HG02798 (cell line): ENCODE results near the gene MTM1.

ENCODE experiments used
- ATAC-seq: cut with Tn5 transposase; IDR thresholded peaks from one replicate; pipeline ENCODE4 v1.9.1; 2021; ENCODE audit warnings: mild to moderate bottlenecking; ENCODE audit not compliant: unreplicated experiment, poor library complexity

The MTM1 gene

GRCh38 chrX:150548251-150548650 lies 20.2 kb upstream of the MTM1 start:
- no peak for ATAC-seq

GRCh38 chrX:150548684-150549083 lies 19.7 kb upstream of the MTM1 start:
- no peak for ATAC-seq

GRCh38 chrX:150551963-150552362 lies 16.5 kb upstream of the MTM1 start:
- no peak for ATAC-seq

DNA sequence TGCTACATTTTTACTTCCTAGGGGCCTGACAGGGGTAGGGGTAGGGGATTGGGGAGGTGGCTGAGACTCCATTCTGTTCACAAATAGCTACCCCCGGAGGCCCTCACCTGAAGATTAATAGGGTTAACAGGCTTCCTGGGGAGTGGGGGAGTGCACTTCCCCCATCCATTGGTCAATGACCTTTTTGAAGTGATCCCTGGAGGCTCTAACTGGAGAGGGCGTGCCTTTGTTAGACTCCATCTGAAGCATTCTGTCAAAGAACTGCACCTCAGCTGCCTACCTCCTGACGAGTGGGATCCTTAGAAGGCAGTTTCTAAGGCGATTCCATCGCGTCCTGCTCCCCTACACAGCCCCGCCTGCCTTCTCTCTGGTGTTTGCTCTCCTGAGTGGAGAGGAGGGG lies 10.0 kb upstream of the MTM1 start:
- ATAC-seq, result no peak

- no peak for ATAC-seq
These were observed 3.6 kb upstream of the MTM1 start for GRCh38 chrX:150564838-150565237.

- no peak for ATAC-seq
These were observed 2.9 kb upstream of the MTM1 start for GRCh38 chrX:150565551-150565950.

GRCh38 chrX:150566734-150567182 lies 1.7 kb upstream of the MTM1 start:
- no peak for ATAC-seq

DNA sequence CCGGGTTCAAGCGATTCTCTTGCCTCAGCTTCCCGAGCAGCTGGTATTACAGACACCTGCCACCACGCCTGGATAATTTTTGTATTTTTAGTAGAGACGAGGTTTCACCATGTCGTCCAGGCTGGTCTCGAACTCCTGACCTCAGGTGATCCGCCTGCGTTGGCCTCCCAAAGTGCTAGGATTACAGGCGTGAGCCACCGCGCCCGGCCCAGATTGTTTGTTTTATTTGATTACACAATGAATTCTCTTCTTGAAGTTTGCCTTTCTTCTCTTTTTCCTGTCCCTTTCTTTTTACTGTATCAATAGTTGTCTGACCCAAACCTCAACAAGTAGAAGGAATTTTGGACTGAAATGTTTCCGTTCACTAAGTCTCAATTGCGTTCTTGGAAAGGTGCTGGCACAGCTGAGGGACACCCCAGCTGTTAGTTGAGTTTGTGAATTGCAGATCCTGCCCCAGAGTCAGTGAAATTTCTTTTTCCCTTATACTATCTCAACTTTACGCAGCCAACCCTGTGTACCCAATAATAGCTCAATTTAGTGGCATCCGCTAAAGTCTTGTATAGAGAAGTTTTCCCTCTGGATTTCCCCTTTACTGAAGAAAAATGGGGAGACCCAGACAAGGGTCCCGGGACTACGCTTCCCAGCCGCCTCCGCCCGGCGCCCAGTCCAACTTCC lies 639 bp upstream of the MTM1 start:
- no peak for ATAC-seq

GRCh38 chrX:150569155-150569477 lies 695 bp downstream of the MTM1 start:
- peak; percentile 17 for ATAC-seq

- no peak for ATAC-seq
These were observed 2.1 kb downstream of the MTM1 start for GRCh38 chrX:150570512-150570911.

DNA sequence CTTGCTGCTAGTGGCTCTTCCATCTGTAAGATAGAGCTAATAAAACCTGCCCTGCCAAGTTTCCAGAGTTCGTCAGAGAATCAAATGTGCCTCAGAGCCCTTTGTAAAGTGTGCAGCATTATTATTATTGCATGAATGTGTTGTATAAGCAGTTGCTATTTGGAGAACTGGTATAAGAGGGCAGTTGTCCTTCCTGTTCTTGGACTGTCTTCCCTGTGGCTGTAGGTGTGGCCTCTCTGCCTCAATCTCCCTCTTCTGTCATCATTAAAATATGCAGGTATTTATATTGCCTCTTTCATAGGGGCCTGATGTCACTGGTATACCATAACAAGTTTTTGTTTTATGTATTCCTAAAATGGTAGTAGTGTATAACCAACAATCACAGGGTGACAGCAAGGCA lies 3.8 kb downstream of the MTM1 start:
- ATAC-seq, result no peak

- no peak for ATAC-seq
These were observed 4.7 kb downstream of the MTM1 start for GRCh38 chrX:150573106-150573505.

GRCh38 chrX:150573702-150574101 lies 5.3 kb downstream of the MTM1 start:
- ATAC-seq, result peak; percentile 35

GRCh38 chrX:150574559-150575418 lies 6.4 kb downstream of the MTM1 start:
- no peak for ATAC-seq

DNA sequence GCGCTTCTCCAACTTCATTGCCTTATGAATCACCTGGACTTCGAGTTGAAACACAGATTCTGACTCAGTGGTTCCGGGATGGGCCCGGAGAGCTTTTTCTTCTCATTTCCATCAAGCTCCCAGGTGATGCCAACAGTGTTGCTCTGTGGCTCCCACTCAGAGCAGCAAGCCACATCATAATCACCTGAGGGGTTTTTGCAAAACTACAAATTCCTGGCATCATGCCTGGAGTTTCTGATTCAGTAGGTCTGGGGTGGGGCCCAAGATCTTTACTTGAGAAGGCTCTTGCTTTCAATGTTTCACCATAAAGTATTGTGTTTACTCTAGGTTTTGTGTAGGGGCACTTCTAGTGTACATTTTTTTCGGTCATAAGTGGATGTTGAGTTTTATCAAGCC lies 7.0 kb downstream of the MTM1 start:
- no peak for ATAC-seq

GRCh38 chrX:150577174-150577573 lies 8.8 kb downstream of the MTM1 start:
- no peak for ATAC-seq

GRCh38 chrX:150581093-150581775 lies 12.8 kb downstream of the MTM1 start:
- no peak for ATAC-seq

DNA sequence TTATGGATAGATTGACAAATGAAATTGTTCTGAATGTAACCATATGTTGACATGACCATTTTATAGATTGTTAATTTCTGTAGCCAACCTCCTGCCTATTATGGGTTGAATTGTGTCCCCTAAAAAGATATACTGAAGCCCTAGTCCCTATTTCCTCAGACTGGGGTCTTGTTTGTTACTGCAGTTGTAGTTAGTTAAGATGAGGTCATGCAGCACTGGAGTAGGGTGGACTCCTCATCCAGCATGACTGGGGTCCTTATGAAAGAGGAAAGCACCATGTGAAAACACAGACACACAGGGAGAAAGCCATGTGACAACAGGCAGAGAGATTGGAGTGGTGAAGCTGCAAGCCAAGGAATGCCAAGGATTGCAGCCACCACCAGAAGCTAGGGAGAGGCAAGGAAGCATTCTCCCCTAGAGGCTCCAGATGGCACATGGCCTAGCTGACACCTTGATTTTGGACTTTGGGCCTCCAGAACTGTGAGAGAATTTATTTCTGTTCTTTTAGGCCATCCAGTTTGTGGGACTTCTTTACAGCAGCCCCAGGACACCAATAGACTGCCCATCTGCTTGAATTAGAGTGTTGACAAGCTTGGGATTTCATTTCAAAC lies 14.0 kb downstream of the MTM1 start:
- ATAC-seq, result no peak

DNA sequence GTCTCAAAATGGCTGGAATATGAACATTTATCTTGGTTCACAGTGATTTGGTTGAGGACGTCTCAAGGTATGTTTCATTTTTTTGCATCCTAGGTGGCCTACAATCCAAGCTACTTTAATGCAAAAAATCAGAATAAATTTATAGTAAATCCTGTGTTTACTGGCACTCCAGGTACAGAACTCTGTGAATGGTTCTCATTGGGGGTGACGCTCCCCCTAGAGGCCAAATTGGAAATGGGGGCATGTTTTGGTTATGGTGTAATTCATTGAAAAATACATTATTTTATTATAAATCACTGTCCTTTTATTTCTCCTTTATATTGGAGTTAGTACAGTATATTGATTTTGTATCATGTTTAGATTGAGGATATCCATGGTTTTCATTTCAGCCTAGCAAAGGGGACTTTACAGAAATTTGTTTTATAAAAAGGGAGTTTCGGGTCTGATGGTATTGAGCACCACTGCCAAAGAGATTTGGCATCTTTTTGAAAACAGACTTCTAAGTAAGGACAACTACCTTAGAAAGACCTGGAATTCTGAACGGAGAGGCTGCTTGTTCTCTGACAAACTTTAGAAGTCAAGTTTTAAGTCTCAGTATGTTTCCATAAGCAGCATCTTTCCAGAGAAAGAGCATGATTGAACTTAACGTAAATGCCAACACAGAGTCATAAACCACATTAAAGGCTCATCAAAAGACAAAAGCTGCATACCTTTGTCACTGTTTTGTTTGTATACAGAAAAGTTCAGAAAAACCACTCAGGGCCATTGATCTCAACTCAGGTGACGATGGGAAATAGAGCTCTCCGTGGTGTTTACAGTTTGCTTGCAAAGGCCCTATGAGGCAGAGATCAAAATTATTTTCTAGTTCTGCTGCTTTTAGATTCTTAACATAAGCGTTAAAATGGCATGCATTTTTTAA lies 19.4 kb downstream of the MTM1 start:
- ATAC-seq, result no peak

GRCh38 chrX:150594584-150594983 lies 26.2 kb downstream of the MTM1 start:
- ATAC-seq, result no peak
